Kidney epithelial cell (primary cell): Measurements from ENCODE around the gene QRICH2. TPM values are rescaled to one million over a fixed set of nuclear protein-coding genes. Genes with fewer than 3 reads are reported as not detected.

ENCODE experiments used
- DNase-seq: peaks from one replicate; pipeline ENCODE4 v3.0.0-alpha.2; 2010; ENCODE audit warnings: low read depth
- H3K27me3 ChIP-seq: 2 replicates; pipeline ENCODE4 v1.6.0; 2011; ENCODE audit warnings: low read length; ENCODE audit not compliant: control insufficient read depth, insufficient read depth
- H3K36me3 ChIP-seq: 2 replicates; pipeline ENCODE4 v1.5.1; 2011; ENCODE audit warnings: low read length; ENCODE audit not compliant: control insufficient read depth, insufficient read depth
- H3K4me3 ChIP-seq: 2 replicates; pipeline ENCODE4 v1.5.1; 2011; ENCODE audit warnings: low read depth, mild to moderate bottlenecking, control low read depth, low read length
- total RNA-seq: library from RNA; depleted of rRNA; stranded (reverse); fragments of >200 nt; gene quantifications from 2 replicates; pipeline ENCODE4 v1.2.3, GENCODE V29; 2015
- TF ChIP-seq, protein P1 (sequence below): IDR thresholded peaks from 2 replicates; pipeline ENCODE4 v1.5.1; 2011; ENCODE audit warnings: mild to moderate bottlenecking, moderate library complexity, low read length, control low read depth, inconsistent platforms; ENCODE audit not compliant: insufficient read depth, poor library complexity, severe bottlenecking

The QRICH2 gene
- total RNA-seq, 1 donor from 2014 or later = 3.3 TPM

DNA sequence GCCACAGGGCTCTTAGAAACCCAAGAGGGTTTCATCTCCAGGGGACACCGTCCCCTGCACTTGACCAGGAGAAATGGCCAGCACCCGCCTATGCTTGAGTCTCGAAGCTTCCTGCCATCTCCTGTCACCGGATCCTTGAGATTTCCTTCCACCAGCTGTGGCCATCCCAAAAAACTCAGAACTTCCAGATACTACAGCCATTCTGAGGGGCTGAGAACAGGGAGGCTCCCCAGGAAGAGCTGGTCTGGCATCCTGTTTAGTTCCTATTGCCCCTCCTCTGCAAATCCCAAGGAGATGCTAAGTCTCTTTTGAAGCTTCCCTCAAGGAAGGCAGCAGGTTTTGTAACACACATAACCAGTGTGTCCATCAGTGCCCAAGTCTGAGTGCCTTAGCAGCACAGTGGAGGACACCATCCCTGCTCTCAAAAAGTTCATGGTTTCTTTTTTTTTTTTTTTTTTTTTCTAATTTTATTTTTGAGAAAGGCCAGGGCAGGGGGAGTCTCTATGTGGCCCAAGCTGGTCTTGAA, 41.0 kb downstream of the QRICH2 start:
- H3K27me3 ChIP-seq = no peaks in the 10 kb centered on the region
- peak overlapping the region; percentile 80 for H3K4me3 ChIP-seq
- TF ChIP-seq, protein P1, sequence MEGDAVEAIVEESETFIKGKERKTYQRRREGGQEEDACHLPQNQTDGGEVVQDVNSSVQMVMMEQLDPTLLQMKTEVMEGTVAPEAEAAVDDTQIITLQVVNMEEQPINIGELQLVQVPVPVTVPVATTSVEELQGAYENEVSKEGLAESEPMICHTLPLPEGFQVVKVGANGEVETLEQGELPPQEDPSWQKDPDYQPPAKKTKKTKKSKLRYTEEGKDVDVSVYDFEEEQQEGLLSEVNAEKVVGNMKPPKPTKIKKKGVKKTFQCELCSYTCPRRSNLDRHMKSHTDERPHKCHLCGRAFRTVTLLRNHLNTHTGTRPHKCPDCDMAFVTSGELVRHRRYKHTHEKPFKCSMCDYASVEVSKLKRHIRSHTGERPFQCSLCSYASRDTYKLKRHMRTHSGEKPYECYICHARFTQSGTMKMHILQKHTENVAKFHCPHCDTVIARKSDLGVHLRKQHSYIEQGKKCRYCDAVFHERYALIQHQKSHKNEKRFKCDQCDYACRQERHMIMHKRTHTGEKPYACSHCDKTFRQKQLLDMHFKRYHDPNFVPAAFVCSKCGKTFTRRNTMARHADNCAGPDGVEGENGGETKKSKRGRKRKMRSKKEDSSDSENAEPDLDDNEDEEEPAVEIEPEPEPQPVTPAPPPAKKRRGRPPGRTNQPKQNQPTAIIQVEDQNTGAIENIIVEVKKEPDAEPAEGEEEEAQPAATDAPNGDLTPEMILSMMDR = no peak

GRCh38 chr17:76266244-76266938, 41.7 kb downstream of the QRICH2 start:
- TF ChIP-seq, protein P1 = no peak
- Histone ChIP-seq H3K36me3 (peaks cover 2% of the 10 kb centered on the region), H3K27me3 (no peaks in the 10 kb centered on the region), H3K4me3 (peak overlapping the region; percentile 80)
- no peak for DNase-seq

More for the DNA sequence above, 41.0 kb downstream of the QRICH2 start:
- no peak for DNase-seq
- peaks cover 2% of the 10 kb centered on the region for H3K36me3 ChIP-seq

DNA sequence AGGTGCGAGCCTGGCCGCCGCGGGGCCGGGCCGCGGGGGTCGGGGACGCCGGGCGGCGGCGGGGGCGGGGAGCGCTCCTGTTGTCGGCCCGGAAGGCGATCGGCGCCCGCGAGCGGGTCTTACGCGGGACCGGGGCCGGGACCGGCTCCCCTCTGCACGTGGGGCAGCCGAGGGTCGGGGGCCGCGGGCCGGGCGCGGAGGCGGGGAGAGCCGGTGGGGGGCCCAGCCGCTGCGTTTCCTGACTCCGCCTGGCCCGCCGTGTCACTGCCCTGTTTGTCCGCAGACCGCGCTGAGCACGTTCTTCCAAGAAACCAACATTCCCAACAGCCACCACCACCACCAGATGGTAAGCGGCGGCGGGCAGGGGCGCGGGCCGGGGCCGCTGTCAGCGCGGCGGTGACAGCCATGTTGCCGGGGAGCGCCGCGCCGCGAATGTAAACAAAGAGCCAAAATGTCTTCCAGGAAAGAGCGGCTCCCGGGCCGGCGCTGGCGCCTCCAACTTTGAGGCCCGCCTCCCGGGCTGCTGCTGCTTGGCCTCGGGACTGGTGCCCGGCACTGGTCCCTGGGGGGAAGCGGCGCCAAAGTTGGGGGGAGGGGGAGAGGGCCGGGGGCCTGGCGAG, 42.3 kb downstream of the QRICH2 start:
- DNase-seq = no peak
- TF ChIP-seq, protein P1 = no peak
- H3K36me3 ChIP-seq = peaks cover under 1% of the 10 kb centered on the region

DNA sequence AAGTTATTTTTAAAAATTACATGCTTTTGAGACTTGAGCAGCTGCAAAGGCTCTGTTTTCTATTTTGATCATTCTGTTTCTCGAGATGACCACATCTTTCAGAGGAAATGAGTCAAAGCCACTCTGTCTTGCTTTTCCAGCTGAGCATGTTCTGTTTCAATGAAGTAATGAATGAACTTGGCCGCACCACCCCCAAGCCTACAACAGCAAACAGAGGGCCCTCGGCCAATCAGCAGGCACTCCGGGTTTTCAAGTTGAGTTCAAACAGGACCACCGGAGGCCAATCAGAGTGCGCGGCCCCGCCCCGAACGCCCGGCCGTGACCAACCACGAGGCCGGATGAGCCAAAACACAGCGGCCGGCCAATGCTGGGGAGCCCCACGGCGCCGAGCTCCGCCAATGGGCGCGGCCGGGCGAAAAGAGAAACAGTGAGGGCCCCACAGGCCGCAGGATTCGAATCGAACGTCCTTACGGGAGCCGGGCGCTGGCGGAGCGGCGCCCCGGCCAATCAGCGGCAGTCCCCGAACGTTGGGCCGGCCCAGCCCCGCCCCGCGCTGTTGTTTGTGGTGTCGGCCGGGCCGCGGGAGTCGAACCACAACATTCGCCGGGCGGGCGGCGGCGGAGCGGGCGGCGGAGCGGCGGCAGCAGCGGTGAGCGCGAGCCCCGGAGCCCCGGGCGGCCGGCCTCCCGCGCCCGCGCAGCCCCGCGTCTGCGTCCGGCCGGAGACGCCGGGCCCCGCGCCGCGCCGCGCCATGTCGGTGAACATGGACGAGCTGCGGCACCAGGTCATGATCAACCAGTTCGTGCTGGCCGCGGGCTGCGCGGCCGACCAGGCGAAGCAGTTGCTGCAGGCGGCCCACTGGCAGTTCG, 43.1 kb downstream of the QRICH2 start, which contains the start of gene UBALD2:
TSS of gene UBALD2 (plus strand) at position 594 of the 869 bp plus-strand sequence. CDS start at position 752, 158 bp downstream.
- DNase-seq = peak; percentile 98
- TF ChIP-seq, protein P1 = no peak
- Histone ChIP-seq H3K36me3 (no peaks in the 10 kb centered on the region), H3K27me3 (no peaks in the 10 kb centered on the region), H3K4me3 (peak within 1 kb of the TSS; percentile 80)

More for the DNA sequence above, 42.3 kb downstream of the QRICH2 start:
- Histone ChIP-seq H3K4me3 (peak overlapping the region; percentile 80), H3K27me3 (no peaks in the 10 kb centered on the region)

DNA sequence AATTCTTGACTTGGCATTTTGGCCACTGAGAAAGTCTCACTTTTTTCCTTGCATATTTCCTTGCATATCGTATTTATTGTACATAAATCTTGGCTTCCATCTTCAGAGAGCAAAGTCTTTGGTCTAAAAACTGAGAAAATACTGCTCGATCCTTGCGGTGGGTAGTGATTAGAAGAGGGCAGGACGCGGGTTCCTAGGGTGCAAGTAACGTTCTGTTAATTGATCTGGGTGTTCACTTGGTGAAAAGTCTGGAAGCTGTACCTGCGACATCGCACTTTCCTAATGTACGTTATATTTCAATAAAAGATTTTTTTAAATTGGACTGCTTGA, 43.7 kb downstream of the QRICH2 start:
- DNase-seq = no peak
- Histone ChIP-seq H3K36me3 (no peaks in the 10 kb centered on the region), H3K4me3 (no peak overlapping the region), H3K27me3 (no peaks in the 10 kb centered on the region)
- TF ChIP-seq, protein P1 = no peak
